HEK293T (cell line): ENCODE measurements around the gene SORBS2.

Experiments
- BHLHE40 ChIP-seq: fragments of 450-650 bp; IDR thresholded peaks from 2 replicates; pipeline ENCODE4 v1.6.1; 2016; ENCODE audit warnings: mild to moderate bottlenecking, moderate library complexity, borderline replicate concordance
- CTBP1 ChIP-seq: fragments of 450-650 bp; IDR thresholded peaks from 2 replicates; pipeline ENCODE4 v1.6.1; 2016; ENCODE audit warnings: borderline replicate concordance

GRCh38 chr4:185771711-185772390 lies 40.1 kb downstream of the SORBS2 start:
- TF ChIP-seq BHLHE40 (no peak), CTBP1 (no peak)
